ENCODE data around the gene OPTC.

DNA sequence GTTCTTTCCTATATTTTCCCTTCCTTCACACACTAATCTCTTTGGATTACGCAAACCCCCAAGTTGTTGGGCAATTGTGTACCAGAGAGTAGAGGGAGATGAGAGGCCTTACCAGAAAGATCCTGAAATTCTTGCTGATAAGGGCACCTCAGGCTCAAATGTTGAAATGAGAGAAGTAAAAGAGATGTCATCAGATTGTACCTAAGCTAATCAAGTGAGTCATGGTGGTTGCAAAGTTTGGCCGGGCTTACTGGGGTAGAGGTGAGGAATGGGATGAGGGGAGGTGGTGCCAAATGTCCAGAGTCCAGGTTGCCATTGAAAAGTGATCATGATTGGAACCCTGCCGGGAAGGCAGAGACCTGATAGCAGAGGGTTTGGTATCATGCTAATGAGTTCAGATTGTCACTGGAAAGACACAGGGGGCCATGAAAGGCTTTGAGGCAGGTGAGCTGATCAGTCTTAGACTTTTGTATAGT, 43.1 kb downstream of the OPTC start:
- TF ChIP-seq CTCF (IDR thresholded peaks at IDR 0.05) (no peak), POLR2A (IDR thresholded peaks at IDR 0.05) (no peak), EP300 (IDR thresholded peaks at IDR 0.05) (no peak)

Data from suprapubic skin (tissue), 3 donors.